Amniotic stem cell (primary cell): ENCODE measurements around the gene TSC1.

ENCODE experiments used
- DNase-seq: peaks from one replicate; lab custom pipeline; 2025; lab: John Stamatoyannopoulos, UW

TSC1 gene

DNA sequence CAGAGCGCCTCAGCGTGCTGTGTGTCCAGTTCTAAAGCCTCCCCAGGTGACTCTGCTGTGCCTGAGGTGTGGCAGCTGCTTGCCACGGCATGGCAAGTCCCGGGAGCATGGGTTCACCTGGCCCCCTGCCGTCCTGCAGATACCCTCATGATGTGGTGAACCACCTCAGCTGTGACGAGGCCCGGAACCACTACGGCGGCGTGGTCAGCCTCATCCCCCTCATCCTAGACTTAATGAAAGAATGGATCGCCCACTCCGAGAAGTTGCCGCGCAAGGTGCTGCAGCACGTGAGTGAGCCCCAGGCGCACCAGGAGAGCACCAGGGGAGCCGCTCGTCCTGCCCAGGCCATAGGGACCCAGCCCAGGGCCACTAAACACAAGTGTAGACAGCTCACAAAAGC lies 56.3 kb downstream of the TSC1 start:
- no peak for DNase-seq

DNA sequence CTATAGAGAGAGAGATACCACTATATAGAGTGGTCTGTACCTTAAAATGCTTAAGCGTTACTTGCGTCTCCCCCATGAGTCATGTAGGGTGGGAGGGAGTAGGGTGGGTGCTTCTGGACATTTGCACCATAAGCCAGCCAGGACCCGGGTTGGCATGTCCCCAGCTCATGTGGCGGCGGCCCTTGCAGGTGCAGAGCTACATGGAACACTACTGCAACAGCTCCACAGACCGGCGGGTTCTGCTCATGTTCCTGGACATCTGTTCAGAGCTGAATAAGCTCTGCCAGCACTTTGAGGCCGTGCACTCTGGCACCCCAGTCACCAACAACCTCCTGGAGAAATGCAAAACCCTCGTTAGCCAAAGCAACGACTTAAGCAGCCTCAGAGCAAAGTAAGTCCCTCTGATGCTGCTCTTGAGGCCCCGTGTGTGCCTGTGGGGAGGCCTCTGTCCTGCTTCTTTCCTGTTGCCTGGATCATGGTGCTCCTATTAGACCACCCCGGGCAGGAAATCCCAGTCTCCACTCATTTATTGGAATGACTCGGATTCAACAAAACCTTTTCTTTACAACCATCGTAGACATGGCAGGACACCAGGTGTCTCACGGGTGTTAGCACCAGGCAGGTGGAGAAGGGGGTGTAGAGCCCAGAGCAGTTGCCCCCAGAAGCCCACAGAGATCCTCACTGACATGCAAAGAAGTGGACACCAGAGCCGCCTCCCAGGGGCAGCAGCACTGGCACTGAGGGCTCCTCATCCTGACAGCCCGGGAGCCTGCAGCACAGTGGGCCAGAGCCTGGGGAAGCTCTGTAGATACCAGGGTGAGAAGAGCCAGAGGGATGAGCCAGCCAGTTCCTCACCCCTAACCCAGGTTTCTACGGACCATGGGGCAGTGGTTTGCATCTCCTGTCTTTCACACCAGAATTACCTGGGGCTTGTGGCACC lies 57.0 kb downstream of the TSC1 start:
- no peak for DNase-seq

- DNase-seq = no peak
These were observed 58.1 kb downstream of the TSC1 start for GRCh38 chr9:132886334-132886725.

- DNase-seq = no peak
These were observed 58.6 kb downstream of the TSC1 start for GRCh38 chr9:132885720-132886333.

DNA sequence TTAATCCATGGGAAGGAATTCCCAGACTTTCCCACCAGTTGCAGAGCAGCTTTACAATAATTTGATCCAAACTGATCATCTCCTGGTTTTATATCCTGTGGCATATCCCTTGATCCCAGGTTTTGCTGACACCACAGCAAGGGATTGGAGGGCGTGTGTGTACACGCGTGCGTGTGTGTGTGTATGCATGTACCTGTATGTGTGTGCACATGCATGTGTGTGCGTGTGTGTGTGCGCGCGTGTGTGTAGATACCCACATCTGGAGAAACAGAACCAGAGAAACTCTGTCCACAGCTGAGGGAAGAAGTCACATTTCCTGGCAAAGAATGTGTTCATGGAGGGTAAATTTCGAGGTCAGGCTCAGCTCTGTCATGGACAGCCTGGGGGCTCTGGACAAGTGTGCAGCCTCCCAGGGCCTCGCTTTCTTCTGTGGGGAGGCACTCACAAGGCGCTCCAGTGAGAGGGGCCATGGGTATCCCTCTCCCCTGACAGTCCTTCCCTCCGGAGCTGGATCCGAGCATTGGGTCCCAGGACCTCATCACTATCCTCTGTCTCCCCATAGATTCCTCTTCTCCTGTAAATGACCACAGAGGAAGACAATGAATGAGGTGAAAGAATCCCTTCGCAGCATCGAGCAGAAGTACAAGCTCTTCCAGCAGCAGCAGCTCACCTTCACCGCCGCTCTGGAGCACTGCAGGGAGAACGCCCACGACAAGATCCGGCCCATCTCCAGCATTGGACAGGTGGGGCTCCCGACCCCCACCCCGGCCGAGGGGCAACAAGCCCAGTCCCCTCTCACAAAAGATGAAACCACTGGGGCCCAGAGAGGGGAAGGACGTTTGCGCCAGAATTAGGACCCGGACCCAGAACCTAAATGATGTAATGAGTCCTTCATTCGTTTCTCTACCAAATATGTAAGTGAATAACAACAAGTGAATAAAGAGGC lies 60.8 kb downstream of the TSC1 start:
- no peak for DNase-seq

GRCh38 chr9:132882616-132883015 lies 61.8 kb downstream of the TSC1 start:
- DNase-seq = no peak

- DNase-seq = no peak
These were observed 62.6 kb downstream of the TSC1 start for GRCh38 chr9:132881826-132882225.

GRCh38 chr9:132880324-132880661 lies 64.1 kb downstream of the TSC1 start:
- no peak for DNase-seq

- DNase-seq = no peak
These were observed 64.7 kb downstream of the TSC1 start for GRCh38 chr9:132879457-132880323.

GRCh38 chr9:132878695-132879456 lies 65.5 kb downstream of the TSC1 start, which contains the start of gene SPACA9:
Gene SPACA9, plus strand, starts transcription at chr9:132878898. Its CDS starts 5,050 bp downstream, at chr9:132883948.
- peak; percentile 10 for DNase-seq

GRCh38 chr9:132877824-132878694 lies 66.4 kb downstream of the TSC1 start, which contains the start of gene AK8:
Gene AK8, minus strand, starts transcription at chr9:132878284. Its CDS starts 29 bp downstream, at chr9:132878255.
- no peak for DNase-seq

GRCh38 chr9:132877458-132877823 lies 67.0 kb downstream of the TSC1 start:
- no peak for DNase-seq

DNA sequence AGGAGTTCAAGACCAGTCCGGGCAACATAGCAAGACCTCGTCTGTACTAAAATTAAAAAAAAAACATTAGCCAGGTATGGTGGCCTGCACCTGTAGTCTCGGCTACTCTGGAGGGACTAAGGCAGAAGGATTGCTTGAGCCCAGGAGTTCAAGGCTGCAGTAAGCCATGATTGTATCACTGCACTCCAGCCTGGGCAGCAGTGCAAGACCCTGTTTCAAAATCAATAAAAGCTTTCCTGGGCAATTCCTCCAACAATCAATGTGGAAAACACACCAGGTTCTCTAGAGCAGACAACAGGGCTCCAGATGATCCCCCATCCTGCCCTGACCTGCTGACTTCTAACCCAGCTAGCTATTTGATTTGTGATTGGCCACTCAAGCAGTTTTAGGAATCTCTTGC lies 67.6 kb downstream of the TSC1 start:
- DNase-seq = no peak

DNA sequence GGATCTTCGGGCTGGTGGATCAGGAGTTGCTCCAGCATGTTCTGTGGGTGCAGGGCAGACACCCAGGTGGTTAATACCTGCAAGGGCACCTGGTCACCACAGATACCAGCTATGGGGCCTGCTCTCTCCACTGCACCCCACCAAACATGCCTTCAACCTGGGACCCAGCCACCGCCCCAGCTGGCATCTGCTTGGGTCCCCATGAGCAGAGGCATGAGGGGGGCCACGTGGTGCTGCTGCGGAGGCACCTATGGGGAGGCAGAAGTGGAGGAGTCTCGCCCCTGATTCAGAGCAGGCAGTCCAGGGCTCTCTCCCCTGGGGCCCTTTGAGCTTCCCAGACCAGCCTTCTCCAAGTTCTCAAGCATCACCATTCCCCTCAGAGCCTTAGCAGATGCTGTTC lies 69.3 kb downstream of the TSC1 start:
- DNase-seq = no peak

DNA sequence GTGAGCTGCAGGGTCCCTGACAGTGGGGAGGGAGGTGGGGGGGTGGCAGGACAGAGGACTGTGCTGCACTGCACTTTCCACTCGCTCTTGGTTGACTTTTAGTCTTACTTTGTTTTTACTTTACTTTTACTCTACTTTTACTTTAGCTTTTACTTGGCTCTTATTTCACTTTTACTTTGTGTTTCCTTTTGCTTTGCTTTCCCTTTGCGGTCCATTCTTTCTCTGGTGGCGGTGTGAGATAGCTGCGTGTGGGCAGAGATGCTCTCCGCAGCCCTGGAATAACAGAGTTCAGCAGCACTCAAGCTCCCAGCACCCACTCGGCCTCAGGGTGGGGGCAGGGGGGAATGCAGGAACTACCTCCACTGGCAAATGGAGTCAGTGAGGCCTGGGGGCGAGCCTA lies 71.0 kb downstream of the TSC1 start:
- no peak for DNase-seq

DNA sequence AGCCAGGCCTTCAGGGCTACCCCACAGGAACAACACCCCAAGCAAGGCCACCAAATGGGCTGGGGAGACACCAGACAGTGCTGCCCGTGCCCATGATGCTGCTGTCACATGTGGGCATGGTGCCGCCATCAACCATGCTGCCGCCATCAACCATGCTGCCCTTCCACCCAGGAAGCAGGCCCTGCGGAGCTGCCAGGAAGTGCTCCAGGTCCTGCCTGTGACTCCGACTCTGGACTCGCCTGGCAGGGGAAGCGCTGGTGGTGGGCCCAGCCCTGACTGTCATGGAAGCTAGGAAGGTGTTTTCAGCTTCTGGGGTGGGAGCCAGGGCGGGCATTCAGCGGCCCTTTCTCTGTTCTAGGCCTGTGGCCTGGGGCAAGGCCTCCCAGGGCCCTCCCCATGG lies 75.2 kb downstream of the TSC1 start:
- DNase-seq = no peak

GRCh38 chr9:132866898-132867297 lies 77.5 kb downstream of the TSC1 start:
- no peak for DNase-seq

- no peak for DNase-seq
These were observed 79.7 kb downstream of the TSC1 start for GRCh38 chr9:132864691-132865090.

- DNase-seq = no peak
These were observed 80.1 kb downstream of the TSC1 start for GRCh38 chr9:132864277-132864676.

DNA sequence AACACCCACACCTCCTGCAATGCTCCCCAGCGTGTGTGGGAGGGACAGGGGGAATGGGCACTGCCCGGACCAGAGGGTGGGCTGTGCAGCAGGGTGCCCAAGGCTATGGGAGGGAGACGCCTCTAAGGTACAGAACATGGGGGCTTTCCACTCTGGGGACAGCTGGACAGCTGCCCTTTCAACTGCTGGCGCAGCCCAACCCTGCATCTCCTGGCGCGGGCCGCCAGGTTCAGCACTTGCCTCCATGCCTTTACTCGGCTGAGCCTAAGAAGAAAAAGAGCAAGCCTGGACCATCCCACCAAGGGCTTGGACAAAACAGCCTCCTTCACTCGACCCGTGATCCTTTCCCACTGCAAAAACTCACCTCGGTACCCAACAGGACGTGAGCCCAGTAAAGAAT lies 81.3 kb downstream of the TSC1 start:
- DNase-seq = no peak
